HUES64 (cell line): Measurements from ENCODE around the gene IFT52. TPM values are rescaled to one million over a fixed set of nuclear protein-coding genes. Genes with fewer than 3 reads are reported as not detected.

Experiments
- H3K27ac ChIP-seq: 2 replicates; pipeline ENCODE4 v1.7.0; 2013; ENCODE audit warnings: low read depth, low read length, inconsistent platforms
- H3K27me3 ChIP-seq: 2 replicates; pipeline ENCODE4 v1.6.1; 2013; ENCODE audit warnings: mild to moderate bottlenecking, low read length; ENCODE audit not compliant: insufficient read depth
- H3K36me3 ChIP-seq: 2 replicates; pipeline ENCODE4 v1.6.1; 2013; ENCODE audit warnings: mild to moderate bottlenecking, low read length; ENCODE audit not compliant: insufficient read depth
- H3K4me1 ChIP-seq: 2 replicates; pipeline ENCODE4 v1.6.1; 2013; ENCODE audit warnings: mild to moderate bottlenecking, low read length, moderate library complexity; ENCODE audit not compliant: insufficient read depth
- H3K4me3 ChIP-seq: 2 replicates; pipeline ENCODE4 v1.5.1; 2013; ENCODE audit warnings: mild to moderate bottlenecking, low read length, moderate library complexity
- H3K9ac ChIP-seq: 2 replicates; pipeline ENCODE4 v1.6.1; 2013; ENCODE audit warnings: mild to moderate bottlenecking, low read depth, low read length
- H3K9me3 ChIP-seq: 2 replicates; pipeline ENCODE4 v1.6.1; 2013; ENCODE audit warnings: low read depth, low read length; ENCODE audit not compliant: insufficient read depth
- WGBS: fragments of 150-250, 120-280 bp; methylation state at CpG from one replicate; pipeline ENCODE4 v1.1.7; 2013; ENCODE audit warnings: missing lambda C conversion rate; 5-methylcytosine and 5-hydroxymethylcytosine counted together
- polyA plus RNA-seq, 2 experiments: library from polyadenylated mRNA; stranded (reverse); fragments of 50-300 nt; gene quantifications; one replicate each; pipeline ENCODE4 v1.2.3, GENCODE V29; 2013

Gene IFT52, protein sequence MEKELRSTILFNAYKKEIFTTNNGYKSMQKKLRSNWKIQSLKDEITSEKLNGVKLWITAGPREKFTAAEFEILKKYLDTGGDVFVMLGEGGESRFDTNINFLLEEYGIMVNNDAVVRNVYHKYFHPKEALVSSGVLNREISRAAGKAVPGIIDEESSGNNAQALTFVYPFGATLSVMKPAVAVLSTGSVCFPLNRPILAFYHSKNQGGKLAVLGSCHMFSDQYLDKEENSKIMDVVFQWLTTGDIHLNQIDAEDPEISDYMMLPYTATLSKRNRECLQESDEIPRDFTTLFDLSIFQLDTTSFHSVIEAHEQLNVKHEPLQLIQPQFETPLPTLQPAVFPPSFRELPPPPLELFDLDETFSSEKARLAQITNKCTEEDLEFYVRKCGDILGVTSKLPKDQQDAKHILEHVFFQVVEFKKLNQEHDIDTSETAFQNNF
- polyA plus RNA-seq (2013, experiment 1 of 2) = 38.2 TPM
- 44.3 TPM for polyA plus RNA-seq (2013, experiment 2 of 2)

DNA sequence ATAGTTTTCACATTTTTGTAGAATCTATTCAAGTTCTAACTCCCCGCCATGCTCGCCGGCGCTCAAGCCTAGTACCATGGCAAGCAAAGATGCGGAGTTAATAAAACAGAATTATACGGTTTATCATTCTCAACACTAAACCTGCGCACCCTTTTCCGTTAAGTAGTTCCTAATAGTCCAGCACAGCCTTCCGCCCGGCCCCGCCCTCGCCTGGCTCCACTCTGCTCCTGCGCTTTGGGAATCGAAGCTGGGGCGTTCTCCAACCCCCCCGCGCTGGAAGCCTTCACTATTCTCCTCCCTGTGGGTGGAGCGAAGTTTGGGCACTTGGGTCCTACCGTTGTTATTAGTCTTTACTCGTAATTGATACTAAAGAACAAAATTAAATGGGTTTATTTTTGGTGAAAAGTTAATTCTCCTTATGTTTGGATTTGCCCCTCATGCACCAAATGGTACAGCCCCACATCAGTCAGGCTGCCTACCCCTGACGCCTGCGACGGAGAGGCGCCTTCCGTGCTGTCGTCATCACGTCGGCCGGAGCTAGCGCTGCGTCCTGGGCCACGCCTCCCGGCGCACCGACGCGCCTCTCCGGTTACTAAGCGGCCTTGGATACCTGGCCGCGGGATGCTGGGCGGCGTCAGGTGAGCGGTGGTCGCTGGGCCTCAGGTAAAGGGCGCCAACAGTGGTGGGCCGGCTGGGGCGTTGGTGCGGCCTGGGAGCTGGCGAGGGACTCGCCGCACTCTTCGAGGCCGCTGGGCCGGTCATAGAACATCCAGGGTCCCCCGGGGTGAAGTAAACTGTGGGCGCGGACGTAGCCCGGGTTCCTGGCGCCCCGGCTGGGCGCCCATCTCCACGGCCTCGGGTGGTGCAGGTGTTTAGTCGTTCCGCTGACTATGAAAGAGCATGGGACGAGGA lies at the start of gene IFT52:
IFT52 (plus strand) TSS at position 546 of the 912 bp plus-strand sequence. CDS start 3,762 bp downstream, outside the sequence.
- H3K36me3 ChIP-seq = peaks cover 17% of the 10 kb centered on the region
- WGBS = under 1% methylated on average over 62 of the region's 68 CpGs

DNA sequence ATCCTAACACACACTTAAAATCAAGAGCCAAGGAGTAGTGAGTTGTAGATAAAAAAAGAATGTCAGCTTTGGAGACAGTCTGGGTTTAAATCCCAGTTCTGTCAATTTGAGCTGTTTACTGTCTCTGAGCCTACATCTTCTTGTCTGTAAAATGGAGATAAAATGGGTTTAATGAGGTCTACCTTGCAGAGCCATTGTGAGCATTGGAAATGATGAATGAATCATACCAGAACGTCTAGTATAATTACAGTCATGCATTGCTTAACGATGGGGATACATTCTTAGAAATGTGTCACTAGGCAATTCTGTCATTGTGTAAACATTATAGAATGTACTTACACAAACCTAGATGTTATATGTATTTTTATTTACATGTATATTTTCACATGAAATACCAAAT lies 49.5 kb upstream of the IFT52 start:
- 0 out of 2 replicates have a peak, but pooled peaks cover under 1% of the 10 kb centered on the region for H3K9me3 ChIP-seq
- H3K36me3 ChIP-seq = peaks cover 28% of the 10 kb centered on the region
- no peak overlapping the region for H3K4me3 ChIP-seq
- H3K27ac ChIP-seq = no peak overlapping the region
- WGBS = 86% methylated on average over 2 of the region's 2 CpGs
- no peaks in the 10 kb centered on the region for H3K27me3 ChIP-seq
- H3K9ac ChIP-seq = no peak overlapping the region
- H3K4me1 ChIP-seq = no peaks in the 10 kb centered on the region

More for the DNA sequence above, at the start of gene IFT52:
- Histone ChIP-seq H3K4me1 (no peaks in the 10 kb centered on the region), H3K4me3 (peak within 1 kb of the TSS; percentile 86), H3K27ac (peak within 1 kb of the TSS; percentile 92), H3K9me3 (no peaks in the 10 kb centered on the region), H3K9ac (peak within 1 kb of the TSS; percentile 93), H3K27me3 (no peaks in the 10 kb centered on the region)

DNA sequence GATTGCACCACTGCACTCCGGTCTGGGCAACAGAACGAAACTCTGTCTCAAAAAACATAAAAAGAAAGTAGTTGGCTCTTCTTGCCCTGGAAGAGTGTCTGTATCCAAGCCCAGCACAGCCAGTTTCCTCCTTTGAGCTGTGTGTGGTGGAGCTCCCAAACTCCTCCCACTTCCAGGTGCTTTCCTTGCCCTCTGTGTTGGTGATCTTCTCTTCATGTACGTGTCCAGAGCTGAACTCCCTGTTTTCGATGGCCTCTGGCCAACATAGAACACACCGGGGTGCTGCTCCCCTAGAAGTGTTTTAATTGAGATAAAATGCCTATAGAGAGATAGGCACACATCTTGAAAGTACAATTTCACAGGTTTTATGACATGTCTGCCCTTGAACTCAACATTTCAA lies 48.6 kb upstream of the IFT52 start:
- 98% methylated on average over 5 of the region's 5 CpGs for WGBS
- Histone ChIP-seq H3K27ac (no peak overlapping the region), H3K4me1 (no peaks in the 10 kb centered on the region), H3K36me3 (peaks cover 24% of the 10 kb centered on the region), H3K9me3 (peaks cover 6% of the 10 kb centered on the region; the same call in 1 of the 2 replicates), H3K4me3 (no peak overlapping the region), H3K27me3 (no peaks in the 10 kb centered on the region), H3K9ac (no peak overlapping the region)

DNA sequence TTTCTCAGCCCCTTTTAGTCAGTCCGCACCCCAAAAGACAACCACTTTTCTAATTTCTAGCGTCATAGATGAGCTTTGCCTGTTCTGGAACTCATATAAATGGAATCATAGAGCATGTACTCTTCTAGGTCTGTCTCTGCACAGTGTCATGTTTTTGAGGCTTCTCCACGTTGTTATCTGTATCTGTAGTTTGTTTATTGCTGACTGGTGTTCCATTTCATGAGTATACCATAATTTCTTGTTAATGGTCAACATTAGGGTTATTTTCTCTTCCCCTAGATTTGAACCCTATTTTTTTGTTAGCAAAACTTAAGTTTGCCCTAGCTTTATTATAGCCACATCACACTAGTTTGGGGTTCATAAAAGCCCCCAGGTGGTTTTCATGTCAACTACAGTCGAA lies 48.1 kb upstream of the IFT52 start:
- H3K36me3 ChIP-seq = peaks cover 28% of the 10 kb centered on the region
- no peaks in the 10 kb centered on the region for H3K27me3 ChIP-seq
- H3K9ac ChIP-seq = no peak overlapping the region
- 73% methylated on average over 4 of the region's 4 CpGs for WGBS
- no peak overlapping the region for H3K4me3 ChIP-seq
- no peaks in the 10 kb centered on the region for H3K4me1 ChIP-seq
- peaks cover 9% of the 10 kb centered on the region; the same call in 1 of the 2 replicates for H3K9me3 ChIP-seq
- no peak overlapping the region for H3K27ac ChIP-seq

DNA sequence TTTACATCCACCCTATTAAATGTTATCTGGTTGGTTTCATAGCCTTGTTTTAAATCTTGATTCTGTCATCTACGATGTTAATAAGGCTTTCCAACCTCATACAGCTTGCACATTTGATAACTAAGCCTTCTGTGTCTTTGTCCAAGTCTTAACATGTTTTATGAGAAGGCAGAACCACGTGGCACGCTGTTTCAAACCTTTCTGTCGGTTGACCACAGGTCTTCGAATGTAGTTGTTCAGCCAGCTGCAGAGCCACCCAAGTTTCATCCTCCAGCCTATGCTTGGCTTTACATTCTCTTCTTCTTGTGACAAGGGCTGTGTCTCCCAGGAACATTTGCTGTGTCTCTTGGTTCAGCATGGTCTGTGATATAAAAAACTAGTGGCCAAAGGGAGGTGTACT lies 47.6 kb upstream of the IFT52 start:
- H3K9ac ChIP-seq = no peak overlapping the region
- 93% methylated on average over 5 of the region's 5 CpGs for WGBS
- H3K27ac ChIP-seq = no peak overlapping the region
- no peaks in the 10 kb centered on the region for H3K27me3 ChIP-seq
- no peaks in the 10 kb centered on the region for H3K4me1 ChIP-seq
- H3K9me3 ChIP-seq = peaks cover 9% of the 10 kb centered on the region; the same call in 1 of the 2 replicates
- no peak overlapping the region for H3K4me3 ChIP-seq
- peaks cover 31% of the 10 kb centered on the region for H3K36me3 ChIP-seq

DNA sequence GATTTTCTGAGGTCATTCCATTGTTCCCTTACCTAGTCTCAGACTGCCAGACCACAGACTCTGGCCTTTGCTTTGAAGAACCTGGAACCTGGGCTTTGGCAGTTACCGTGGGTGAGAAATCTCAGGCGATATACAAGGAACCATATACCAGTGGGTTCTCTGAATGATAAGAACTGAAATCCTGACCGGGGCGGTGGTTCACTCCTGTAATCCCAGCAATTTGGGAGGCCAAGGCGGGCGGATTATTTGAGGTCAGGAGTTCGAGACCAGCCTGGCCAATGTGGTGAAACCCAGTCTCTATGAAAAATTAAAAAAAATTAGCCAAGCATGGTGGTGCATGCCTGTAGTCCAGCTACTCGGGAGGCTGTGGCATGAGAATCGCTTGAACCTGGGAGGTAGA lies 46.2 kb upstream of the IFT52 start:
- Histone ChIP-seq H3K4me1 (no peaks in the 10 kb centered on the region), H3K9me3 (peaks cover 9% of the 10 kb centered on the region; the same call in 1 of the 2 replicates), H3K4me3 (no peak overlapping the region), H3K9ac (no peak overlapping the region), H3K36me3 (peaks cover 32% of the 10 kb centered on the region), H3K27ac (no peak overlapping the region), H3K27me3 (no peaks in the 10 kb centered on the region)
- 95% methylated on average over 9 of the region's 9 CpGs for WGBS

DNA sequence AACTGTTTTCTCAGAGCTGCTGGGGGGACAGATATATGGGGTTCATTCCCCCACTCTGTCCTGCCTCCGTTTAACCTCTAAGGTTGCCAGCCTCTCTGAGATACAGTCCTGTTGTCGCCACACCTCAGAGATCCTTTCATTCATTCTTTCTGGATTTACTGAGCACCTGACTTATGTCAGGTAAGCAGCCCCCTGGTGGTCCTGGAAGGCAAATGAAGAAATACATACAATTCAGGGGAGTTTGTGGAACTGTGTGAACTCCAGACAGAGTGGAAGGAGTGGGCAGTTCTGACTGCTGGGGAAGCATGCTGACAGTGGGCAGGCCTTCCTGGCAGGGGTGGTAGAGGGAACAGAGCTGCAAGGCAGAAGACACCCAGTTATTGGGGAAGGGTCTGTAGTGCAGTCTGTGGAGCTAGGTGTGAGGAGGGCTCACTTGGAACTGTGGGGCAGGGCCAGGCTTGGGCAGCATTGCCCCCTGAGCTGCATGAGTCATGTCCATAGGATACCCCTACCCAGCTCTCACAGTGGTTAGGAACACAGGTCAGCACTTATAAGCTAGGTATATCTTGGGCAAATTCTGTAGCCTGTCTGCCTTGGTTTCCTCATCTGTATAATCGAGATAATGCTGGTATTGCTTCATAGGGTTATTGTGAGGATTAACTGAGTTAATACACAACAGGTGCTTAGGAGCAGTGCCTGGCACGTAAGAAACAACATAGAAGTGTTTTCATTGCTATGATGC lies 44.7 kb upstream of the IFT52 start:
- Histone ChIP-seq H3K9me3 (peaks cover 9% of the 10 kb centered on the region; the same call in 1 of the 2 replicates), H3K36me3 (peaks cover 25% of the 10 kb centered on the region), H3K4me3 (no peak overlapping the region), H3K4me1 (no peaks in the 10 kb centered on the region), H3K9ac (no peak overlapping the region), H3K27ac (no peak overlapping the region), H3K27me3 (no peaks in the 10 kb centered on the region)
- 95% methylated on average over 4 of the region's 4 CpGs for WGBS

DNA sequence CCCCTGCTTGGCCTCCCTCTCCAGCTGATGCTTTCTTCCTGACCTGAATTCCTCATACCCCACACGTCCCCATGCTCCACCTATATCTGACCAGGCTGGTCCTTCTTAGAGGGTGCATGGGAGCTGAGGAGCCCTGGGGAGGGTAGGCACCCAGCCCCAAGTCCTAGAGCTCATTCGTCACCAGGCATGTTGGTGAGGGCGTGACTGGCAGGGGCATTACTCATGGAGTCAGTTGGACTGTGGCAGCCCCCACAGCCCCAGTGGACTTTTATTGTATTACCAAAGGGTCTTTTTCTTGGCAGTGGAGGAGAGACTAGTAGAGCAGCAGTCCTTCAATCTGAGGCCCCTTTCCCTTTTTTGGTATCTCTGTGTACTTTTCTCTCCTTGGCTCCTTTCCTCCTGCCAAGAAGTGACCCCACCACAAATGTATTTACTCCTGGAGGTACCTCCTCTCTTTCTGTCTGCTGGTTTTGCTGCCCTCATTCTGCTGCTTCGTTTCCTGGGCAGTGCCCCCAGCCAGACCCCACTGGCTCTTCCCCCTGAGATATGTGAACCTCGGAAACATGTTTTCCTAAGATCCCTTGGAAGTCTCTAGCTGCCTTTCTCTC lies 42.4 kb upstream of the IFT52 start:
- Histone ChIP-seq H3K36me3 (peaks cover 18% of the 10 kb centered on the region), H3K27ac (no peak overlapping the region), H3K4me3 (no peak overlapping the region), H3K27me3 (no peaks in the 10 kb centered on the region), H3K9me3 (peaks cover 9% of the 10 kb centered on the region; the same call in 1 of the 2 replicates), H3K9ac (no peak overlapping the region), H3K4me1 (no peaks in the 10 kb centered on the region)
- 59% methylated on average over 5 of the region's 5 CpGs for WGBS

DNA sequence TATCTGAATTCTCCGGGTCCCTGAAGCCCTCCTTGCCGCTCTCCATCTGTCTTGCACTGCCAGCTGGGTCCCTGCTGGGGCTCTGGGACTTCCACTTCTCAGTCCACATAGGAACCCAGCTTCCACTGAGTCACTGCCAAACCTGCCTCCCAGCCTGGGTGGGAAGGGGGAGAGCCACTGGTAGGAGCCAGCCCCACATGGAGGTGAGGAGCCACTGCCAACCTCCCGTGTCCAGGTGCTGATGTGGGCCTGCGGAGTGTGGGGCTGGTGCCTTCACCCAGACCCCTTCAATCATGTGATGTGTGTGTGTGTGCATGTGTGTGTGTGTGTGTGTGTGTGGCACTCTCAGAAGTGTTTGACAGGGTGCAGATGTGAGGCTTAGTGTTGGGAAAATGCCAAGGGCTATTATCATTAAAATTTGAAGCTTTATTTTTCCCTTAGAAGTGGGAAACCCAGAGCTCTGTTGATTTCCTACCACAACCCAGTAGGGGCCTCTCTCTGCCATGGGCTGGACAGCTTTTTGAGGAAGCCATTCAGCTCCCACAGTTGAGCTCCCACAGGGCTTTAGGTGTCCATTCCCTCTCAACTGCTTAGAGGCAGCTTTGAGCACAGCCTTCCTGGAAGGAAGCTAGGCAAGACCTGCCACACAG lies 41.2 kb upstream of the IFT52 start:
- H3K27ac ChIP-seq = no peak overlapping the region
- no peak overlapping the region for H3K9ac ChIP-seq
- peaks cover 9% of the 10 kb centered on the region; the same call in 1 of the 2 replicates for H3K9me3 ChIP-seq
- H3K36me3 ChIP-seq = peaks cover 11% of the 10 kb centered on the region
- H3K4me1 ChIP-seq = no peaks in the 10 kb centered on the region
- no peak overlapping the region for H3K4me3 ChIP-seq
- 96% methylated on average over 4 of the region's 4 CpGs for WGBS
- H3K27me3 ChIP-seq = no peaks in the 10 kb centered on the region

DNA sequence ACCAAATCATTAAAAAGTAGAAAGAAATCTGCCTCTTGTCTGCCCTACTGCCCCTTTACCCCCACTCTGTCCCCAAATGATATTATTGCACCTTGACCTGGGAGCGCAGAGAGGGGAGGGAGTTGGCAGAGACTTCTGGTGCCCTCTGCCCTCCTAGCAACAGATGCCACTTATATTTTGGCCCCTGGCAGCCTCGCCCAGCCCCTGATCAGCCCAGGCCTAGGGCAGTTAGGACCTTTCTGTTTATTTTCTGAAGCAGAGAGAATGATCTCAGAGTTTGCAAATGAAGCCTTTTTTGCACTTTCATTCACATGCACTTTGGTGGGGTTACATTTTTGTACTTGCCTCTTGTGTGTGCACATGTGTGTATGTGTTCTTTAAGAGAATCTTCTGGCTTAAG lies 40.3 kb upstream of the IFT52 start:
- peaks cover 8% of the 10 kb centered on the region for H3K36me3 ChIP-seq
- H3K4me1 ChIP-seq = no peaks in the 10 kb centered on the region
- H3K9ac ChIP-seq = no peak overlapping the region
- H3K4me3 ChIP-seq = no peak overlapping the region
- no peak overlapping the region for H3K27ac ChIP-seq
- H3K9me3 ChIP-seq = peaks cover 9% of the 10 kb centered on the region; the same call in 1 of the 2 replicates
- 98% methylated on average over 2 of the region's 2 CpGs for WGBS
- H3K27me3 ChIP-seq = no peaks in the 10 kb centered on the region
